Measurements from ENCODE around the gene CCDC80. TPM values are rescaled to one million over a fixed set of nuclear protein-coding genes. Genes with fewer than 3 reads are reported as not detected.
"Not testable (repeated sequence)": the region's sequence is repeated elsewhere in the genome, so short reads cannot be mapped to it uniquely, and the experiment has no call there.

CCDC80 gene
- polyA plus RNA-seq, 5 donors: 30.1 to 103 (median 68.1) TPM

GRCh38 chr3:112667599-112667998, 26.7 kb upstream of the CCDC80 start:
- no peak for DNase-seq

GRCh38 chr3:112665009-112665408, 24.1 kb upstream of the CCDC80 start:
- DNase-seq: not testable (repeated sequence)

DNA sequence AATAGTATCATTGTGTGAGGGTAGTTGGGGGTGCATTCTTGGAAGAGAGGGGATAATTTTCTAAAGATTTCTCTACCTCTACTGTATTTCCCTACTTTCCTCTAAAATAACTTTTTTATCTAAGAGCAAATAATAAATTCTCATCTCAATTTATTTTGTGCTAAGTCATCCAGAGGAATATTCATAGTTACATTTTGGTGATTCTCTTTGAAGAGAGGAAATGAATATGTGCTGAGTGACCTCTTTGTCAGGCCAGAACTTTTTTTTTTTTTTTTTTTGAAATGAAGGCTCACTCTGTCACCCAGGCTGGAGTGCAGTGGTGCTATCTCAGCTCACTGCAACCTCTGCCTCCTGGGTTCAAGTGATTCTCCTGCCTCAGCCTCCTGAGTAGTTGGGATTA, 15.1 kb upstream of the CCDC80 start:
- no peak for DNase-seq

- no peak for DNase-seq
Observed at GRCh38 chr3:112654979-112655378, 14.0 kb upstream of the CCDC80 start.

- DNase-seq: no peak
Observed at GRCh38 chr3:112654492-112654891, 13.5 kb upstream of the CCDC80 start.

DNA sequence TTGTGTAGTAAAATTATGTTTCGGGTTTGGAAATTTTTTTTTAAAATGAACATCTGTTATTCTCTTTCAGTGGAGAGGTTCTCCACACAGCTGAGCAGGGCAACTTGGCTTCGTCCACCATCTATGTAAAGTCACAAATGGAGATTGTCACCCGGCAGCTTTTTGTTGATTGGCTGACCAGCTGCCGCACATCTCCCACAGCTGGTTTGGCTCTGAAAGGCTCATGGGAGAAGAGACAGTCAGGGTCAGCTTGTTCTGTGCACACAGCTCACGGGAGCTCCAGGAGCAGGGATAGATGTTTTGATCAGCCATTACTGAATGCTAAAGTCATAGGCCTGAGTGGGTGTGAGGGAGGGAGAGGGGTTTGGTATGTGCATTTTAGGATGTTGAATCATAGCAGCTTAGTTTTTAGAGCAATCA, 12.9 kb upstream of the CCDC80 start:
- peak; percentile 77 to 83 for DNase-seq

DNA sequence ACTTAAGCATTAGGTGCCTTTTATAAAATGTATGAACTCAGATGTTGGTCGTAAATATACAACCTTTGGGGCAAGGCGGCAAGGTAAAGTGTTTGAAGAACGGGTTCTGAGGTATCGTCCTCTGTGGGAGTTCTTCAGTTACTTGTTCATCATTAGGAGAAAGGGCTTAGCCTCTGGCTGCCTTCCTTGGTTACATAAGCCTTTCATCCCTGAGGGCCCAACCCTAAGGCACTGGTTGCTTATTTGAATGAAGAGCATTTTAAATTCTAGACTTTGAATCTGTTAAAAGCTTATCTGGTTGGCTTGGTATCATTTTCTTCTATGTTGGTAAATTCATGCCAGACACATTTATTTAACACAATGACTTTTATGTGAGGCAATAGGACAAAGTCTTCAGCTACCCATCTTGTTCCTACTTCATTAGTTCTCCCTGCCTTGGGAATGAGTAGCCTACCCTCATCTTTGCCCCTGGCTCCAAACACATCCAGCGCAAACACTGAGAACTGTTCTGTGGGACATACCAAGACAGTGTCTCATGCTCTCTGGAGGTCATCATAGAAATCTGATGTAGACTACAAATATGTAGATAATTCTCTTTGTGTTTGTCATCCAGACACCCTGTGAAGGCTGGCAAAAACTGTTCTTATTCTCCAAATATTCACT, 12.4 kb upstream of the CCDC80 start:
- no peak for DNase-seq

GRCh38 chr3:112651516-112651915, 10.6 kb upstream of the CCDC80 start:
- DNase-seq: no peak

DNA sequence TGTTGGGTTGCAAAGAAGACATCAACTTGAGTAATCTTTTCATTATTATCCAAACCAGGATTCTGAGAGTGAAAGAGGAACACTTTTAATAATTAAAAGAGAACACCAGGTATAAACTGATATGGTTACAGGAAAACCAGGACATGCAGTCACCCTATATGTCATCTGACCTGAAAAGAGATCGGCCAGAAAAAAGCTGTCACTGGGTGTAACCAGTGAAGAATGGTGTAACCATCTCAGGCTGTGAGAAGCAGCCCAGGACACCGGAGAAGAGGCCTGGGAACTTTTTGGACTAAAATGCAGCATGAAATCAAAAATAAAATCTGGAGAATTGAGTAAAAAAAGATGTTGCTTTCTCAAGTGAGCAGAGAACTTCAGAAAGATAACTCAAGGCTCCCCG, 10.1 kb upstream of the CCDC80 start:
- DNase-seq: no peak

GRCh38 chr3:112650482-112650881, 9.5 kb upstream of the CCDC80 start:
- no peak for DNase-seq

- DNase-seq: no peak
Observed at GRCh38 chr3:112649478-112649735, 8.5 kb upstream of the CCDC80 start.

DNA sequence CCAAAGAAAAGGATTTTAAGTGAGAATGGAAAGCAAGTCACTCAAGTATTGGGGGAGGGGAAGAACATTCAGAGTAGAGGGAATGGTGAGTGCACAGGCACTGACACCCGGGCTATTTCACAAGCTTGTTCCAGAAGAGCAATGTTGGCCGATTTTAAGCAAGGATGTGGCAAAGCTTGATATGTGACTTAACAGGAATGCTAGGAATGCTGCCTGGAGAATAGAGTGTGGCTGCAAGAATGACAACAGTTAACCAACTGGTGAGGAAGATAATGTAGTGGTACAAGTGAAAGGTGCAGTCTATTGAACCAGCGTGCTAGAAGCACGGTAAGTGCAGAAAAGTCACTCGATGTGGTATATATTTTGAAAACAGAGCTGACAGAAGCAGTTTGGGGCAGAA, 6.2 kb upstream of the CCDC80 start:
- no peak for DNase-seq

- DNase-seq: no peak
Observed at GRCh38 chr3:112646623-112647022, 5.7 kb upstream of the CCDC80 start.

- no peak for DNase-seq
Observed at GRCh38 chr3:112644453-112644852, 3.5 kb upstream of the CCDC80 start.

DNA sequence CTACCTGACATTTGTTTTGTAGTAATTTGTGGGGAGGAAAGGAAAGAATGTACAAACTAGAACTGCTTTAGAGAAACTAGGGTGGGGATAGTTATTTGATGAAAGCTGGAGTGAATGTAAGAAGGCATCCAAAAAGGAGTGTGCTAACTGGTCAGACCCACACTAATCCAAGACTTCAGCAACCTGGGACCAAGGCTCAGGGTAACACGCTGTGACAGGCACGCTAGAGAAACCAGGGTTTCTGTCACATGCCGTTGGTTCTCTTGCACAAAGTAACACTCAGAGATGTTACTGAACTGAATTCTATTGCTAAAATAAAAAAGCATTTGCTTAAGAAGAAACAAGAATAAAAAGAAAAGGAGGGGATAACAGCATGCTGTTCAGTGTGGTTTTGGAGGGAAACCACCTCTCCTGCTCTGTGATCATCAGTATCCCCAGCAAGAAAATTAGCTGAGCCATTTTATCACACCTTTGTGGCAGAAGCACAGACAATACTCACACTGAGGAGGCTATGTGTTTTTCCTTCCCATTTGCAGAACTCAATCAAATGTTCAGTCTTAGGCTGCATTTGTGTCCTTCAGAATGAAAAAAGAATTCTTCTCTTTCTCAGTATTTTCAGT, 2.8 kb upstream of the CCDC80 start:
- DNase-seq: no peak

DNA sequence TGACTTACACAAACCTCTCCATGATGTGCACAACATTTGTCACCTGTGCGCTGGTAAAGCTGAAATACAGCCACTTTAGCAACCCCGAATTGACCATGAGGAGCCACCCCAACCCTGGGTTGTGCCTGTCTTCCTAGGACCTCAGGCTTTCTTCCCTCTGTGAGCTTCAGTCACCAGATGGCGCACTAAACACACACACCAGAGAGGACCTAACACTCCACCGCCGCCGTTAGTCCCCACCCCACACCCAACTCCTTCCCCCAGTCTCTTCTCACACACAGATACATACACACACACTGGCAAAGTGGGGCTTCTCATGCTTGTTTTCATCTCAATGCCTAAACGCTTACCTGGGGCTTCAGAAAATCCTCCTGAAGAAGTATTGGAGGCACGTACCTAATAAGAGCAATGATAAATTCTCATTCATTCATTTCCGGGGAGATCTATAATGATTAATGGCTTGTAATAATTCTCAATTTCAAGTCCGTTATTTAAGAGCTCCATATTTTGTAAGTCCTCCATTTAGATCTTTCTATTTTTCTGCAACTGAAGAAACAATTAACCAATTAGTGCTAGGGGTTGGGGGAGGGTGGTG, 2.1 kb upstream of the CCDC80 start:
- DNase-seq: peak; percentile 69 to 80

- DNase-seq: no peak
Observed at GRCh38 chr3:112640276-112640929, 540 bp downstream of the CCDC80 start.

DNA sequence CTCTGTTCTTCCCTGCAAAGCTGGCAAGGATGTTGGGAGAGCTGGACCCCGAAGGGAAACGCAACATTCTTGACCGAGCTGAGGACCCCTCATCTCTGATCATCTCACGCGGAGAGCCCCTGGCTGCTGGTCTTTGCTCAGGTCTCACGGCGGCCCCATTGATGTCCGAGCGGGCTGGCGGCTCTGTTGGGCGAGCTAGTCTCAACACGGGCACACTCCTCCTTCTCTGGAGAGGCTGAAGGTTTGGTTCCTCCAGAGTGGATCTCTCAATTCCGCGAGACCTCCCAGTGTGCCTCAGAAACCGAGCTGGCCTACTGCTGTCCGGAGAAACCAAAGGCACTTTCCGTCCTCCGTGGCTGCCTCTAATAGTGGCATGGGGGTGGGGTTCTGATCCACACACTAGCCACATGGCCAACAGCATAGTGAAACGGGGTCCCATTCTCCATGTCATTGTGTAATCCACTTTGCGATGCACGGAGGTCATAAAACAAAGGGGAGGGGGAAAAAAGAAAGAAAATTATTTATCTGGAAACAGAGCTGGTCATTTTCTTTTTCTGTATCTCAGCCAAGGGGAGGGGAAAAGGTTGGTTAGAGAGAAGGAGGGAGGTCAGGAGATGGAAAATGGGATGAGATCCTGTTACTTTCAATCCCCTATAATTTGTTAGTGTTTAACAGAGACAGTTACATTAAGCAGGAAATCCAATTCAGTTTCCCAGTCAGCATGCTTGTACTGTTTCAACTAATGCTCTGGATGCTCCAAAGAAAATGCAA, 1.3 kb downstream of the CCDC80 start:
- DNase-seq: no peak

DNA sequence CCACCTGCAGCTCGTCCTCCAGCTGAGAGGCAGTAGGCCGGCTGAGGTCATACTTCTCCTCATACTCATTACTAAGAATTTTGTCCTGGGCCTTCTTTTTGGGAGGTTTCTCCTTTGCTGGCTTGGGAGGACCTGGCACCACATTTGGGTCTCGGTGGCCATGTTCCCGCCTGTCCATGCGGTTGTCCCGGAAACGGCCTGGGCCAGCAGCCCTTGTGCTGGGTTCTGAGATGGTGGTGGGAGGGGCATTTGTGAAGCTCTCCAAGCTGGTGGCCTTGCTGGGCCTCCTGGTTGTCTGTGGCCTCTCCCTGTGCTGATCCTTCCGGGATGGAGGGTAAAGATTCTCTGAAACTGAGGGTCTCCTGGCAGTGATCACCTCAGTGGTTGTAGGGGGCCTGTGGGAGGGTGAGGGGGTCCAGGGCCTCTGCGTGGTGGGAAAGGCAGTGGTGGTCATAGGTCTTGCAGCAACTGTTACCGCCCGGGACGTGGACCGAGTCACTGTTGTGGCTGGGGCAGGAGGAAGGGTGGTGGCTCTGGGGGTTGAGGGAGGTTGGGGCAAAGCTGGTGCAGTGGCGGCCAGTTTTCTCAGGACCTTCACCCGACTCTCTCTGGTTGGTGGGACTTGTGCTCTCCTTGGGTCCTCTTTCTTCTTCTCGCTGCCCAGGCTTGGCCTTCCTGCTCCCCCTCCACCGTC, 2.5 kb downstream of the CCDC80 start:
- DNase-seq: no peak

GRCh38 chr3:112637700-112638099, 3.2 kb downstream of the CCDC80 start:
- DNase-seq: no peak

DNA sequence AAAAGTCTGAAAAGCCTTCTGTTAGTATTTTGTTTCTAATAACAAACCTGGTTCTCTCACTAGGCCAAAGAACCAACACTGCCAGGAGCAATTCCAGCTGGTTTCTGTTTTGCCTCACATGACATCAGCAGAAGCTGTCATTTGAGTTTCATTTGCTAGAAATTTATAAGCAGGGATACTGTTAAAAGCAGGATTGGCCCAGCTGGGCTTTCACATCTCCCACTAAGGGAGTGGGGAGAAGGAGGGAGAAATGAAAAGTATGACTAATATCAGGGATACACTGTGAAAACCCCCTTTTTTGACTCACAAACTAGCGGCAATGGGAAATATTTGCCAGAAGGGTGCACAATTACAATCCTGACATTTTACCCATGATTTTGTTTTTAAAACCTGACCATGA, 5.3 kb downstream of the CCDC80 start:
- peak; percentile 74 to 80 for DNase-seq
